Measurements from ENCODE around the gene CLN3.
"Not testable (repeated sequence)": the region's sequence is repeated elsewhere in the genome, so short reads cannot be mapped to it uniquely, and the experiment has no call there.

CLN3 gene

DNA sequence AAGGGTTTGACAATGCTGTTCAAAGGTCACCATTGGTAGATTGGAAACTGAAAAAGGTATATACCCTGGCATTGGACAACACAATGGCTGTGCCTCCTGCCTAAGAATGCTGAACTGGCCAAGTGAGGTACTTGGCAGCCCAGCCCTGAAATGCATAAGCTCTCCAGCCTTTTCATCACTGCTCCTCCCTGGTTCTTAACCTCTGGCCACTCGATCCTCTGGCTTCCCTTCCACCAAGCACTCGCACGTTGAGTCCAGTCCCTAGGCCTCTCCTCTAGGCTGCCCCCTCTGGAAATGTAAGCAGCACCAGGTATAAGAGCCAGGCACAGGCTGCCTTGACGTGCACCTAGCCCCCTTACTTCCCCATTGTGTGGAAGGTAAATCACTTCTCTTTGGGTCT lies 45.5 kb downstream of the CLN3 start:
- H3K36me3 ChIP-seq (ENCODE audit: control insufficient read depth in 1 of 2, insufficient read depth in 2 of 2, low read length in 2 of 2); H3K9ac ChIP-seq (ENCODE audit: low read depth in 1 of 2, low read length in 2 of 2); H3K4me1 ChIP-seq (ENCODE audit: control insufficient read depth in 1 of 2, insufficient read depth in 2 of 2, low read length in 2 of 2); H3K27ac ChIP-seq (ENCODE audit: low read depth, low read length); H3K27me3 ChIP-seq (ENCODE audit: control insufficient read depth in 1 of 2, insufficient read depth in 2 of 2, low read length in 2 of 2); H3K9me3 ChIP-seq (ENCODE audit: control insufficient read depth in 1 of 2, low read length in 2 of 2); H3K4me3 ChIP-seq (ENCODE audit: low read depth in 1 of 2, low read length in 2 of 2): not testable (repeated sequence)

DNA sequence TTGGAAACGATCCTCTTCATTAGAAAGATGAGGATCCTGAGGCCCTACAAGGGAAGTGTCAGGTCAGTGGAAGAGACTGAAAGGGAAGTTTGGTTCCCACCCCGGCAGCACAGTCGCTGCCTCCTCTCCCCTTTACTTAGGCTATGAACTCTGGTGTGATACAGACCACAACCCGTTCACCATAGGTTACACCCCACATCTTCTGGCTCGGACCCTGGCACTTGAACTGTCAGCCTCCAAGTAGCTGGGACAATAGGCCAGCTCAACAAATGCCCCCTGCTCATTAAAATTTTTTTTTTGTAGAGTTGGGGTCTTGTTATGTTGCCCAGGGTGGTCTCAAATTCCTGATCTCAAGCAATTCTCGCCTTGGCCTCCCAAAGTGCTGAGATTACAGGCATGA lies 47.9 kb downstream of the CLN3 start:
- not testable (repeated sequence) for H3K9ac ChIP-seq (ENCODE audit: low read depth in 1 of 2, low read length in 2 of 2); H3K9me3 ChIP-seq (ENCODE audit: control insufficient read depth in 1 of 2, low read length in 2 of 2); H3K4me3 ChIP-seq (ENCODE audit: low read depth in 1 of 2, low read length in 2 of 2); H3K4me1 ChIP-seq (ENCODE audit: control insufficient read depth in 1 of 2, insufficient read depth in 2 of 2, low read length in 2 of 2); H3K36me3 ChIP-seq (ENCODE audit: control insufficient read depth in 1 of 2, insufficient read depth in 2 of 2, low read length in 2 of 2); H3K27me3 ChIP-seq (ENCODE audit: control insufficient read depth in 1 of 2, insufficient read depth in 2 of 2, low read length in 2 of 2); H3K27ac ChIP-seq (ENCODE audit: low read depth, low read length)

DNA sequence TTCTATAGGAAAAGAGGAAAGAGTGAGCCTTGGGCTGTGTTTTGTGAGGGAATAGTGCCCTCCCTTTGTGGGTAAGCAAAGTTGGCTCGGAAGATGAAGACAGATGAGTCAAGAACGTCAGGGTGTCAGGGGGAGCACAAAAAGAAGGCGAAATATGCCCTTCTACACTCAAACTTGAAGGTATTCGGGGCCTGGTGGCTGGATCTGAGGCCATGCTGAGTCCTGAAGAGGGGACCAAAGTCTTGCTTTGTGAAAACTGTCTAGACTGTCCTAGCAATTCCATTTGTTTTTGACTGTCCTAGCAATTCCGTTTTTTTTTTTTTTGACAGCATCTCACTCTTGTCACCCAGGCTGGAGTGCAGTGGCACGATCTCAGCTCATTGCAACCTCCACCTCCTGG lies 53.0 kb downstream of the CLN3 start:
- not testable (repeated sequence) for H3K9ac ChIP-seq (ENCODE audit: low read depth in 1 of 2, low read length in 2 of 2); H3K27me3 ChIP-seq (ENCODE audit: control insufficient read depth in 1 of 2, insufficient read depth in 2 of 2, low read length in 2 of 2); H3K27ac ChIP-seq (ENCODE audit: low read depth, low read length); H3K4me1 ChIP-seq (ENCODE audit: control insufficient read depth in 1 of 2, insufficient read depth in 2 of 2, low read length in 2 of 2); H3K4me3 ChIP-seq (ENCODE audit: low read depth in 1 of 2, low read length in 2 of 2); H3K36me3 ChIP-seq (ENCODE audit: control insufficient read depth in 1 of 2, insufficient read depth in 2 of 2, low read length in 2 of 2); H3K9me3 ChIP-seq (ENCODE audit: control insufficient read depth in 1 of 2, low read length in 2 of 2)

DNA sequence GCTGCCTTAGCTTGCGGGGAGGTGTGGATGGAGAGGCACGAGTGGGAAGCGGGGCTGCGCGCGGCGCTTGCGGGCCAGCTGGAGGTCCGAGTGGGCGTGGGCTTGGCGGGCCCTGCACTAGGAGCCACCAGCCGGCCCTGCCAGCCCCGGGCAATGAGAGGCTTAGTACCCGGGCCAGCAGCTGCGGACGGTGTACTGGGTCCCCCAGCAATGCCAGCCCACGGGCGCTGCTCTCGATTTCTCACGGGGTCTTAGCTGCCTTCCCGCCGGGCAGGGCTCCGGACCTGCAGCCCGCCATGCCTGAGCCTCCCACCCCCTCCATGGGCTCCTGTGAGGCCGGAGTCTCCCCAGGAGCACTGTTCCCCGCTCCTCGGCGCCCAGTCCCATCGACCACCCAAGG lies 56.5 kb downstream of the CLN3 start:
- H3K9me3 ChIP-seq (ENCODE audit: control insufficient read depth in 1 of 2, low read length in 2 of 2); H3K9ac ChIP-seq (ENCODE audit: low read depth in 1 of 2, low read length in 2 of 2); H3K4me1 ChIP-seq (ENCODE audit: control insufficient read depth in 1 of 2, insufficient read depth in 2 of 2, low read length in 2 of 2); H3K4me3 ChIP-seq (ENCODE audit: low read depth in 1 of 2, low read length in 2 of 2); H3K36me3 ChIP-seq (ENCODE audit: control insufficient read depth in 1 of 2, insufficient read depth in 2 of 2, low read length in 2 of 2); H3K27ac ChIP-seq (ENCODE audit: low read depth, low read length); H3K27me3 ChIP-seq (ENCODE audit: control insufficient read depth in 1 of 2, insufficient read depth in 2 of 2, low read length in 2 of 2): not testable (repeated sequence)
